H9 (cell line): ENCODE measurements around the gene SSPN. TPM values are rescaled to one million over a fixed set of nuclear protein-coding genes. Genes with fewer than 3 reads are reported as not detected.

Source experiments
- DNase-seq: peaks from one replicate; pipeline ENCODE4 v3.0.0-alpha.2; 2017
- H2AFZ ChIP-seq: one replicate; pipeline ENCODE4 v1.6.1; 2013; ENCODE audit warnings: mild to moderate bottlenecking, low read length, control low read depth, moderate library complexity
- H2AK5ac ChIP-seq: 2 replicates; pipeline ENCODE4 v1.6.1; 2013; ENCODE audit warnings: low read length, control low read depth, mixed read lengths; ENCODE audit not compliant: insufficient read length
- H2BK120ac ChIP-seq: one replicate; pipeline ENCODE4 v1.6.1; 2013; ENCODE audit warnings: low read depth, mild to moderate bottlenecking, low read length, control low read depth, inconsistent platforms; ENCODE audit not compliant: poor library complexity, severe bottlenecking
- H2BK12ac ChIP-seq: 2 replicates; pipeline ENCODE4 v1.6.1; 2013; ENCODE audit warnings: low read length, control low read depth, mixed read lengths, low read depth; ENCODE audit not compliant: insufficient read length
- H2BK15ac ChIP-seq: 2 replicates; pipeline ENCODE4 v1.6.1; 2013; ENCODE audit warnings: low read depth, low read length, control low read depth
- H2BK20ac ChIP-seq: one replicate; pipeline ENCODE4 v1.6.1; 2013; ENCODE audit warnings: low read depth, mild to moderate bottlenecking, low read length, control low read depth, inconsistent platforms; ENCODE audit not compliant: poor library complexity, severe bottlenecking
- H2BK5ac ChIP-seq: 2 replicates; pipeline ENCODE4 v1.6.1; 2013; ENCODE audit warnings: low read length, control low read depth, mixed read lengths; ENCODE audit not compliant: insufficient read length
- H3K14ac ChIP-seq: 2 replicates; pipeline ENCODE4 v1.6.1; 2013; ENCODE audit warnings: low read length, control low read depth; ENCODE audit not compliant: insufficient read depth
- H3K18ac ChIP-seq: 2 replicates; pipeline ENCODE4 v1.6.1; 2013; ENCODE audit warnings: low read depth, mild to moderate bottlenecking, mixed read lengths, low read length, control low read depth; ENCODE audit not compliant: insufficient read length
- H3K23ac ChIP-seq: 2 replicates; pipeline ENCODE4 v1.6.1; 2013; ENCODE audit warnings: low read length, control low read depth, mixed read lengths, low read depth; ENCODE audit not compliant: insufficient read length
- H3K23me2 ChIP-seq: 2 replicates; pipeline ENCODE4 v1.6.1; 2013; ENCODE audit warnings: low read depth, mild to moderate bottlenecking, mixed read lengths, low read length, control low read depth; ENCODE audit not compliant: insufficient read length, poor library complexity, severe bottlenecking
- H3K27ac ChIP-seq: 2 replicates; pipeline ENCODE4 v1.5.1; 2013; ENCODE audit warnings: low read length, control low read depth, mixed read lengths, low read depth; ENCODE audit not compliant: insufficient read length
- H3K27me3 ChIP-seq: 2 replicates; pipeline ENCODE4 v1.6.1; 2013; ENCODE audit warnings: low read length, control low read depth, inconsistent platforms; ENCODE audit not compliant: insufficient read depth
- H3K4ac ChIP-seq: 2 replicates; pipeline ENCODE4 v1.6.1; 2013; ENCODE audit warnings: low read depth, mild to moderate bottlenecking, control low read depth, inconsistent platforms, low read length, moderate library complexity
- H3K4me1 ChIP-seq: 2 replicates; pipeline ENCODE4 v1.6.1; 2013; ENCODE audit warnings: low read length, control low read depth, inconsistent platforms; ENCODE audit not compliant: insufficient read depth
- H3K4me2 ChIP-seq: 2 replicates; pipeline ENCODE4 v1.6.1; 2013; ENCODE audit warnings: low read length, control low read depth, mixed read lengths; ENCODE audit not compliant: insufficient read length, insufficient read depth
- H3K56ac ChIP-seq: 2 replicates; pipeline ENCODE4 v1.6.1; 2013; ENCODE audit warnings: low read depth, mild to moderate bottlenecking, mixed read lengths, low read length, control low read depth; ENCODE audit not compliant: insufficient read length
- H3K79me1 ChIP-seq: 2 replicates; pipeline ENCODE4 v1.6.1; 2013; ENCODE audit warnings: low read depth, mild to moderate bottlenecking, moderate library complexity, low read length, control low read depth, inconsistent platforms; ENCODE audit not compliant: insufficient read depth, poor library complexity, severe bottlenecking
- H3K79me2 ChIP-seq: 2 replicates; pipeline ENCODE4 v1.6.1; 2013; ENCODE audit warnings: low read length, control low read depth, inconsistent platforms; ENCODE audit not compliant: insufficient read depth
- H3K9ac ChIP-seq: 2 replicates; pipeline ENCODE4 v1.6.1; 2013; ENCODE audit warnings: low read length, control low read depth, mixed read lengths; ENCODE audit not compliant: insufficient read length; ENCODE audit errors: extremely low read depth
- H3K9me3 ChIP-seq: one replicate; pipeline ENCODE4 v1.6.1; 2013; ENCODE audit warnings: low read depth, low read length, inconsistent platforms; ENCODE audit not compliant: control insufficient read depth
- H3T11ph ChIP-seq: one replicate; pipeline ENCODE4 v1.6.1; 2013; ENCODE audit warnings: mild to moderate bottlenecking, low read length, control low read depth, inconsistent platforms
- H4K20me1 ChIP-seq: one replicate; pipeline ENCODE4 v1.6.1; 2013; ENCODE audit not compliant: control insufficient read depth, insufficient read length, insufficient read depth
- H4K5ac ChIP-seq: 2 replicates; pipeline ENCODE4 v1.6.1; 2013; ENCODE audit warnings: low read depth, mild to moderate bottlenecking, mixed read lengths, low read length, control low read depth; ENCODE audit not compliant: insufficient read length
- H4K8ac ChIP-seq: replicated peaks from 2 replicates; pipeline ENCODE4 v1.6.1; 2013; ENCODE audit warnings: low read length, control low read depth, mixed read lengths, low read depth; ENCODE audit not compliant: insufficient read length
- H4K91ac ChIP-seq: 2 replicates; pipeline ENCODE4 v1.6.1; 2013; ENCODE audit warnings: low read depth, mild to moderate bottlenecking, moderate library complexity, mixed read lengths, low read length, control low read depth; ENCODE audit not compliant: insufficient read length
- H3K27ac Mint-ChIP-seq, 3 experiments: 2 replicates in 2 of 3; 3 replicates in 1 of 3; pipeline ENCODE4 v1.8.0; 2020 to 2021; ENCODE audit warnings: mixed read lengths in 3 of 3, mild to moderate bottlenecking in 1 of 3, moderate library complexity in 1 of 3
- H3K27me3 Mint-ChIP-seq: 2 replicates; pipeline ENCODE4 v1.8.0; 2021; ENCODE audit warnings: low read depth, mild to moderate bottlenecking, moderate library complexity, mixed read lengths
- H3K36me3 Mint-ChIP-seq, 3 experiments: 2 replicates in 2 of 3; 3 replicates in 1 of 3; pipeline ENCODE4 v1.8.0; 2020 to 2021; ENCODE audit warnings: low read depth in 3 of 3, mixed read lengths in 3 of 3; ENCODE audit not compliant: insufficient read depth in 1 of 3
- H3K4me1 Mint-ChIP-seq, 2 experiments: 2 replicates each; pipeline ENCODE4 v1.8.0; 2020; ENCODE audit warnings: mixed read lengths in 2 of 2
- H3K4me3 Mint-ChIP-seq, 2 experiments: 2 replicates in 1 of 2; 3 replicates in 1 of 2; pipeline ENCODE4 v1.8.0; 2020 to 2021; ENCODE audit warnings: mild to moderate bottlenecking in 2 of 2, mixed read lengths in 2 of 2, moderate library complexity in 1 of 2
- H3K9me3 Mint-ChIP-seq, 2 experiments: 2 replicates in 1 of 2; 3 replicates in 1 of 2; pipeline ENCODE4 v1.8.0; 2020; ENCODE audit warnings: mild to moderate bottlenecking in 2 of 2, mixed read lengths in 2 of 2, moderate library complexity in 1 of 2
- CTCF ChIP-seq: fragments of 200-600 bp; sonication (generic); conservative IDR thresholded peaks from 3 replicates; pipeline ENCODE4 v1.8.0; 2021; ENCODE audit warnings: antibody characterized with exemption, mild to moderate bottlenecking
- WGBS: extraction: QIAGEN DNeasy Blood & Tissue Kit; methylation state at CpG from one replicate; pipeline ENCODE4 v1.1.7; 2013; ENCODE audit warnings: missing lambda C conversion rate, low lambda C conversion rate, mixed read lengths; ENCODE audit not compliant: insufficient read length; ENCODE audit errors: extremely low coverage; 5-methylcytosine and 5-hydroxymethylcytosine counted together
- total RNA-seq: library from RNA; stranded (reverse); gene quantifications from 2 replicates; pipeline ENCODE4 v1.2.1, GENCODE V29; 2021

The SSPN gene
- total RNA-seq, 1 experiment from 2014 or later: 0.81 TPM

- H2BK12ac ChIP-seq: no peak overlapping the region
Observed at GRCh38 chr12:26176725-26177124, 18.6 kb upstream of the SSPN start.

More at GRCh38 chr12:26176725-26177124, 18.6 kb upstream of the SSPN start:
- Histone ChIP-seq H2BK15ac (no peak overlapping the region), H3K23ac (no peak overlapping the region), H4K20me1 (no peaks in the 10 kb centered on the region), H2BK120ac (no peak overlapping the region), H3K4ac (no peak overlapping the region), H3K23me2 (no peaks in the 10 kb centered on the region), H2BK20ac (no peak overlapping the region), H3K14ac (no peak overlapping the region), H3K27ac (no peak overlapping the region), H3K4me2 (no peak overlapping the region), H3K79me1 (no peaks in the 10 kb centered on the region), H4K8ac (no peak overlapping the region), H2AK5ac (no peak overlapping the region), H3T11ph (no peak overlapping the region), H3K9ac (no peak overlapping the region), H4K5ac (no peak overlapping the region), H4K91ac (no peak overlapping the region), H3K4me1 (no peaks in the 10 kb centered on the region), H3K56ac (no peak overlapping the region), H3K9me3 (no peaks in the 10 kb centered on the region), H3K27me3 (no peaks in the 10 kb centered on the region), H3K79me2 (no peaks in the 10 kb centered on the region), H2AFZ (no peak overlapping the region), H2BK5ac (no peak overlapping the region), H3K18ac (no peak overlapping the region)
- TF ChIP-seq CTCF: no peak
- no peaks in the 10 kb centered on the region for H3K36me3 Mint-ChIP-seq
- H3K27me3 Mint-ChIP-seq: peaks cover 11% of the 10 kb centered on the region; the same call in 1 of the 2 replicates
- no peaks in the 10 kb centered on the region; a peak in 1 of 5 replicates for H3K9me3 Mint-ChIP-seq
- WGBS: no CpG with 5 or more reads among the region's 4 CpGs
- no peak overlapping the region for H3K27ac Mint-ChIP-seq
- no peaks in the 10 kb centered on the region for H3K4me1 Mint-ChIP-seq
- H3K4me3 Mint-ChIP-seq: no peak overlapping the region
- DNase-seq: no peak
